HG02642 (cell line): ENCODE measurements around the gene KCNRG.

ENCODE experiments used
- ATAC-seq: cut with Tn5 transposase; IDR thresholded peaks from one replicate; pipeline ENCODE4 v1.9.1; 2021; ENCODE audit warnings: mild to moderate bottlenecking; ENCODE audit not compliant: unreplicated experiment, poor library complexity

The KCNRG gene

DNA sequence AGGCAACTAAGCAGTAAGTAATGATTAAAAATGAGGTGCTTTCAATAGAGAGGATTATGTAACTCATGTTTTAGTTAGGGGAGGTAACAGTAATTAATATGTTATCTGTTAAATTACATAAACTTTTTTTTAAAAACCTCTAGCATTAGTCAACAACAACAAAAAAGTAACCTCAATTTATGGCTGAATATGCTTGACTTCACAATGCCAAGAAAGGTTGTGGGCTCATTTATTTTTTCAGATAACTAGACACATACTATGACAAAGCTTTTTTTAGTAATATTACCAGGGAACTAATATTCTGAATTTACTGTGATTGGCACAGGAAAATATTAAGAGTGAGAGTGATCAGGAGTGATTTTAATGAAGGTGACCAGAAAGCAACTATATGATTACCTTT, 54.9 kb downstream of the KCNRG start:
- no peak for ATAC-seq
